ENCODE measurements around the gene SENP5. TPM values are rescaled to one million over a fixed set of nuclear protein-coding genes. Genes with fewer than 3 reads are reported as not detected.

Gene SENP5
- total and polyA plus RNA-seq, 9 of the 15 experiments (the other 6 are each of a cell fraction or from before 2014, with no cell fraction given) = 18.3 to 59.7 (median 35.8) TPM

- POLR2A ChIA-PET = interaction anchor here (1.0 kb wide), 1 partner anchor 47 kb away, joined by 6 read pairs; the partner anchor contains the start of gene SENP5
- FAIRE-seq = no peak
- no peaks in the 10 kb centered on the region for H3K4me1 ChIP-seq (replicated peaks in 1 of 2; ENCODE audit: control insufficient read depth in 2 of 2, insufficient read depth in 2 of 2, low read length in 2 of 2)
- H3K79me2 ChIP-seq (ENCODE audit: control insufficient read depth, insufficient read depth, low read length) = no peaks in the 10 kb centered on the region
- BruUV-seq (replicated peaks) = no TSS peak
- no peaks in the 10 kb centered on the region for H4K20me1 ChIP-seq (replicated peaks; ENCODE audit: control insufficient read depth, insufficient read depth, low read length)
- no peak overlapping the region for H2AFZ ChIP-seq (ENCODE audit: low read depth, low read length)
- H3K4me2 ChIP-seq (ENCODE audit: insufficient read depth, low read length) = no peak overlapping the region
- H3K27me3 ChIP-seq (ENCODE audit: control insufficient read depth in 2 of 2, insufficient read depth in 2 of 2, low read length in 2 of 2) = no peaks in the 10 kb centered on the region
- H3K9ac ChIP-seq (ENCODE audit: insufficient read depth in 1 of 2, low read depth in 2 of 2, low read length in 2 of 2) = no peak overlapping the region
- peaks cover 27% of the 10 kb centered on the region for H3K36me3 ChIP-seq (ENCODE audit: control insufficient read depth, insufficient read depth, low read length)
- in situ Hi-C loops (cut with MboI) = no loop called here
- CTCF ChIA-PET (ENCODE audit: low intra/inter-chr PET ratio) = no interaction called here
- ATAC-seq = no peak
- H3K27ac ChIP-seq (ENCODE audit: extremely low read depth, low read depth, low read length) = no peak overlapping the region
- WGBS (ENCODE audit: insufficient coverage, low coverage, missing lambda C conversion rate) = 97% methylated on average over 4 of the region's 4 CpGs
- no peak for DNase-seq (ENCODE audit: extremely low read depth in 1 of 4, low spot score in 3 of 4)
- no peaks in the 10 kb centered on the region for H3K9me1 ChIP-seq (ENCODE audit: control insufficient read depth, insufficient read depth, low read length)
- no peak overlapping the region for H3K4me3 ChIP-seq
- intact Hi-C loops (cut with micrococcal nuclease) = no loop called here
- no peaks in the 10 kb centered on the region; the same call in 1 of the 2 replicates for H3K9me3 ChIP-seq (replicated peaks; ENCODE audit: control insufficient read depth, insufficient read depth, low read depth, low read length)
- TF ChIP-seq NKRF (IDR thresholded peaks at IDR 0.05; ENCODE audit: borderline replicate concordance) (no peak), ZNF318 (IDR thresholded peaks at IDR 0.05; ENCODE audit: borderline replicate concordance in 1 of 2, low read depth in 1 of 2) (no peak), CGGBP1 (CRISPR knock-in tag; IDR thresholded peaks at IDR 0.05) (no peak), SFPQ (IDR thresholded peaks at IDR 0.05; ENCODE audit: low read depth, low read length) (no peak), SRSF9 (IDR thresholded peaks at IDR 0.05; ENCODE audit: borderline replicate concordance, low read depth, low read length) (no peak), PTRF (tag; IDR thresholded peaks at IDR 0.05) (no peak), MEIS2 (IDR thresholded peaks at IDR 0.05; ENCODE audit: partially characterized antibody) (no peak)
These were observed 47.1 kb downstream of the SENP5 start for GRCh38 chr3:196914866-196915265.

Data from K562 (cell line).